Fibroblast of pulmonary artery (primary cell): ENCODE measurements around the gene METTL3.
A peak's percentile ranks its signal among the peaks of the same experiment; 100 is the strongest.

Experiments used
- DNase-seq: peaks from one replicate; pipeline ENCODE4 v3.0.0-alpha.2; 2010; ENCODE audit warnings: low read depth
- H3K4me3 ChIP-seq: replicated peaks from 2 replicates; pipeline ENCODE4 v1.5.1; 2011; ENCODE audit warnings: low read depth, mild to moderate bottlenecking, control low read depth, low read length, moderate library complexity
- TF ChIP-seq, protein P1 (sequence below): IDR thresholded peaks from 2 replicates; pipeline ENCODE4 v1.5.1; 2011; ENCODE audit warnings: mild to moderate bottlenecking, control low read depth, low read length, inconsistent platforms; ENCODE audit errors: missing control alignments

The METTL3 gene

DNA sequence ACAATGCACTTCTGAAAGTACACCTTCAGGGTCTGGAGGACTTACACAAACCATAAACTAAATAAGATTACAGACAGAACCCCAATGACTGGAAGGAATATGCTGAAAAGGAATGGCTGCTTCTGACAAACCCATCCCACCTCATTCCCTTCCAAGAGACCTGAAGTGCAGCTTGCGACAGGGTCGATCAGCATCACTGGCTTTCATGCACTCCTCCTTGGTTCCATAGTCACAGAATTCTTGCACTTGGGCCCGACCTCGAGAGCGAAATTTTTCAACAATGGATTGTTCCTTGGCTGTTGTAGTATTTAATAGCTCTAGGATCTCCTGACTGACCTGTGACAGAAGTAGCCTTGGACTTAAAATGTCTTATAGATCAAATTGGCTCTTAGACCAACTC is 9.6 kb downstream of the METTL3 start:
- TF ChIP-seq, protein P1, sequence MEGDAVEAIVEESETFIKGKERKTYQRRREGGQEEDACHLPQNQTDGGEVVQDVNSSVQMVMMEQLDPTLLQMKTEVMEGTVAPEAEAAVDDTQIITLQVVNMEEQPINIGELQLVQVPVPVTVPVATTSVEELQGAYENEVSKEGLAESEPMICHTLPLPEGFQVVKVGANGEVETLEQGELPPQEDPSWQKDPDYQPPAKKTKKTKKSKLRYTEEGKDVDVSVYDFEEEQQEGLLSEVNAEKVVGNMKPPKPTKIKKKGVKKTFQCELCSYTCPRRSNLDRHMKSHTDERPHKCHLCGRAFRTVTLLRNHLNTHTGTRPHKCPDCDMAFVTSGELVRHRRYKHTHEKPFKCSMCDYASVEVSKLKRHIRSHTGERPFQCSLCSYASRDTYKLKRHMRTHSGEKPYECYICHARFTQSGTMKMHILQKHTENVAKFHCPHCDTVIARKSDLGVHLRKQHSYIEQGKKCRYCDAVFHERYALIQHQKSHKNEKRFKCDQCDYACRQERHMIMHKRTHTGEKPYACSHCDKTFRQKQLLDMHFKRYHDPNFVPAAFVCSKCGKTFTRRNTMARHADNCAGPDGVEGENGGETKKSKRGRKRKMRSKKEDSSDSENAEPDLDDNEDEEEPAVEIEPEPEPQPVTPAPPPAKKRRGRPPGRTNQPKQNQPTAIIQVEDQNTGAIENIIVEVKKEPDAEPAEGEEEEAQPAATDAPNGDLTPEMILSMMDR: no peak
- no peak for DNase-seq
- no peak overlapping the region for H3K4me3 ChIP-seq

DNA sequence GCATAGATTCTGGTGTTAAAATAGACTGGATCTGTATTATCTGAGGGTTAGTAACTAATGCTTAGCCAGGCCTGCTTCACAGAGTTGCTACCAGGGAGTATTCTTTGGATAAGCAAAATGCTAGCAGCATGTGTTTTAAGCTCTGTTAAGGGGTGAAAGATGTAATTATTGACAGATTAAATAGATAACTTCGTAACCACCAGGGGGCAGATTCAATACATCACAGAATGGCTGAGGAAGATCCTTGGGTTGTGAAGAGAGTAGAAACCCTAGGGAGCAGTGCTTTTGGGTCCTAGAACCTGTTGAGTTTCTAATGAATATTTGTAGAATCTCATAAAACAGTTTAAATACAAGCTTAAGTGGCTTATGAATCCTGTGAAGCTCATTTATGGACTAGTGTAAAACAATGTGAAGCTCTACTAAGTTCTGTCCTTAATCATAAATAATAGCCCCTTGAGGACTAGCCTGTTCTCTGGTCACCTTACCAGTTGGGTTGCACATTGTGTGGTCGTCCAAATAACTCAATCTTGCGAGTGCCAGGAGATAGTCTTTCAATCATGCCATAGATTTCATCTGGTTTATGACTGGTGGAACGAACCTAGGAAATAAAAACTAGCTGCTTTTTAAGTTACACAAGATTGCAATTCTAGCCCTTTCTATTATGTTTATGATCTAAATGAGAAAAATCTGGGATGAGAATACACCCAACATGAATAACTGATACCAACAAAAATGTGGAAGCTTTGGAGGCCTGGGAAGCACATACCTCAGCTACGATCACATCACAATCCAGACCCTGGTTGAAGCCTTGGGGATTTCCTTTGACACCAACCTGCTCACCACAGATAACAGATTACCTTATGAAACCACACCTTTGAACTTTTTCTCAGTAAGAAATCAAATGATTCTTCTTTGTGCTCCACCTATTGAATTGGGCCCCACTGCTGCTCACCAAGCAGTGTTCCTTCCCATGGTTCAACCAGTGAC is 12.3 kb downstream of the METTL3 start:
- peak; percentile 64 for DNase-seq
- TF ChIP-seq, protein P1: peak; percentile 49
- H3K4me3 ChIP-seq: no peak overlapping the region

DNA sequence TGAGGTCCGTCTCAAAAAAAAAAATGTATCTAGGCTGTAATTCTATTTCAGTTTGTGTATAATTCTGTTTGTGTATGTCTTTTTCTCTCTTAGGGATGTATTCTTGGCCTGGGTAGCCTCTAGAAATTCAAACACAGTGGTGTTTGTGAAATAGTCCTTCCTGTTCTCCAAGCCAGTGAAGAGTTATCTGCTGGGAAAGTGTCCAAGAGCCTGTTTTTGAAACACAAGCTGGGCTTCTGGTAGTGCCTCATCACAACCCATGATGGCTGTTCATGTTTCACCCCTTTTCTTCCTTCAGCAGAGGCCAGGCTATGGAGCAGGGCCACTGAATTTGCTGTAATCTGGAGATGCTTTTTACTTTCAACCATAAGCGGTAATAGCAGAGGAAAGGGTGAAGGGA is 14.7 kb downstream of the METTL3 start:
- H3K4me3 ChIP-seq: no peak overlapping the region
- DNase-seq: peak; percentile 82
- TF ChIP-seq, protein P1: no peak

DNA sequence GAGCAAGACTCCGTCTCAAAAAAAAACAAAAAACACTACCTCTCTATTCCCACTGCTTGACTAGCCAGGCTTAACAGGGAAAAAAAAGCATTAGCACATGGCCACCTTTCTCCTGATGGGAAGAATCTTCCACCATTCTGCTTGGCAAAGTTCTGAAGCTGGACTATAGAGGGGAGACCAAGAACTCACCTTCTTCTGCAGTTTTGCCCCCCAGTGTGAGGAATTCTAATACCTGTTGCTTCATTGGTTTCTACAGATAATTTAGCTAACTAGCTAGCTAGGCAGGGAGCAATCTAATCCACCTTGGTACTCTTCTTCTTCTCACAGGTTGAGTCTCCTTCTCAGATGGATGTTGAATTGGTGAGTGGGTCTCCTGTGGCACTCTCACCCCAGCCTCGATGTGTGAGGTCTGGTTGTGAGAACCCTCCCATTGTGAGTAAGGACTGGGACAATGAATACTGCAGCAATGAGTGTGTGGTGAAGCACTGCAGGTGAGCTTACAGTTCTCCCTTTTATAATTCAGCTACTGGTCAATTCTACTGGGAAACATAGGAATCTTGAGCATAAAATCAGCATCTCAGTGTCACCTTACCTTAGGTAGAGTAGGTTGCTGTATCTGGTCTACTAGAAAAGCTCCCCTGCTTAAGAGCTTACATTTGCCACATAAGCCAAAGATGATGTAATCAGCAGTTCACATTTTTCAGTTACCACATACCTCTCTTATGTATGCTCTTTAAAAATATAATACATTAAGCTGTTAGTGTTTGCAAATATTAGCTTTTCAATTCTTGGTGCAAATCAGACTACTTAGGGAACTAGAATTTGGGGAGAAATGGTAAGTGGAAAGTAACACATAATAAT is 16.0 kb downstream of the METTL3 start:
- peak; percentile 58 for DNase-seq
- no peak overlapping the region for H3K4me3 ChIP-seq
- TF ChIP-seq, protein P1: no peak

DNA sequence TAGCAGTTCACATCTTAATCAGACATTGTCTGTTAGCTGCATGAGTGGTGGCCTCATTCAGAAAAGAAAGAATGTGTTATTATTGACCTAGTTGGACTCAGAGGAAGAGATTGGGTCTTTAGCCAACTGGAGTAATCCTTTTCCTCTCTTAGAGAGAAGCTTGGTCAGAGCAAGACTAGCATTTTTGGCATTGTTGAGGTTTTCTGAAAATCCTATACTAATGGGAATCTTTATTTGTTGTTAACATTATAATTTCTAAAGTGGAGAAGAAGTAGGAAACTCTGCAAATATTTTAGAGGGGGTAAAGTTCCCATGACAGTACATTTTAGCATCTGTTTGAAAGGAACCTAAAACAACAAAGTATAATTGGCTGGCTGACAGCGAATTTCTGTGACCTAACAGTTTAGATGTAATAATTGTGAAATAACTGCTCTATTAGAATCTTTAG is 24.5 kb downstream of the METTL3 start:
- TF ChIP-seq, protein P1: no peak

DNA sequence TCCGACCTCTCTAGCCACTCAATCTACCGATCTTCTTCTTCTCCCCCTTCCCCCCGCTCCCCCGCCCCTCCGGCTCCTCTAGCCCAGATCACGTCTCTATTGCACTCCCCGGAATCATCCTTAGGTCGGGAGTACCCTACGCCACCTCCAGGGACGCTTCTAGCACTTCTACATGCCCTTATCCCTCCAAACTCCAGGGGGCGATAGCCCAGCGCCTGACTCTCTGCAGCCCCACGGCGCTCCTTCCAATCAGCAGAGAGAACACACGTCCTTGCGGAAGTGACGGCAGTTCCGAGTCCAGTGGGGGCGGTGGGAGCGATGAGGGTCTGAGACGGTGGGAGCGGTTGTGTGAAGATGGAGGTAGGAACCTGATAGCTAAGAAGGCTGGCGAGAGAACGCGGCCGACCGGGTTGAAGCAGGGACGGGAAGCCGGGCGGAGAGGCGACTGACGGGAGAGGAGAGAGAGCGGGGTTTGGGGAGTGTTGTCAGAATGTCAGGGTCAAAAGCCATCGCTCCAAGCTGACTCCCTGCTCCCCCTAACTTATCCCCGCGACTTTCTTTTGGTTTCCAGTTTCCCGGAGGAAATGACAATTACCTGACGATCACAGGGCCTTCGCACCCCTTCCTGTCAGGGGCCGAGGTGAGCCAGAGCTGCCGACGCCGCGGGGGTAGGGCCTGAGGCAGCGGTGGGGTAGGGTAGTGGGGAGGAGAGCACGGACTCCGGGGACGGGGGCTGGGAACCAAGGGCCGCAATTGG is 34.0 kb downstream of the METTL3 start, which contains the start of the genes RAB2B and TOX4:
Gene RAB2B, minus strand, starts transcription at position 35 of the 757 bp plus-strand sequence. CDS start 87 bp downstream, outside the sequence.
Gene TOX4, plus strand, starts transcription at position 271 of the 757 bp plus-strand sequence. Its CDS starts 84 bp downstream, at position 355.
- peak; percentile 99 for DNase-seq
- TF ChIP-seq, protein P1: peak; percentile 99
- H3K4me3 ChIP-seq: peak within 1 kb of the TSS; percentile 99

More for the DNA sequence above, 24.5 kb downstream of the METTL3 start:
- DNase-seq: peak; percentile 52
- no peak overlapping the region for H3K4me3 ChIP-seq
